ENCODE results near the gene ZNF526.

The ZNF526 gene

GRCh38 chr19:42208612-42209011 lies 11.5 kb upstream of the ZNF526 start:
- no peak overlapping the region for H3K27ac ChIP-seq (ENCODE audit: low read depth, low read length, poor library complexity, severe bottlenecking)
- H3K9me2 ChIP-seq (ENCODE audit: low read depth, low read length) = no peaks in the 10 kb centered on the region
- no peaks in the 10 kb centered on the region for H3F3A ChIP-seq (ENCODE audit: insufficient read depth, low read length)
- no peak overlapping the region for H3K4me3 ChIP-seq (ENCODE audit: low read depth, low read length, poor library complexity, severe bottlenecking)
- H2AFZ ChIP-seq (ENCODE audit: low read length) = no peak overlapping the region
- peaks cover 11% of the 10 kb centered on the region for H3K79me2 ChIP-seq (ENCODE audit: insufficient read depth, low read length)
- H3K9ac ChIP-seq (ENCODE audit: low read length) = no peak overlapping the region
- no peaks in the 10 kb centered on the region for H3K4me1 ChIP-seq (ENCODE audit: insufficient read depth, low read length, severe bottlenecking)
- no peaks in the 10 kb centered on the region for H4K20me1 ChIP-seq (ENCODE audit: insufficient read depth, low read length)
- no peaks in the 10 kb centered on the region for H3K9me3 ChIP-seq (ENCODE audit: low read length)
- no peak overlapping the region for H3K4me2 ChIP-seq (ENCODE audit: low read length)
- no peak for TF ChIP-seq EZH2 (IDR thresholded peaks at IDR 0.05; ENCODE audit: borderline replicate concordance, low read length)
- TF ChIP-seq, protein P1, sequence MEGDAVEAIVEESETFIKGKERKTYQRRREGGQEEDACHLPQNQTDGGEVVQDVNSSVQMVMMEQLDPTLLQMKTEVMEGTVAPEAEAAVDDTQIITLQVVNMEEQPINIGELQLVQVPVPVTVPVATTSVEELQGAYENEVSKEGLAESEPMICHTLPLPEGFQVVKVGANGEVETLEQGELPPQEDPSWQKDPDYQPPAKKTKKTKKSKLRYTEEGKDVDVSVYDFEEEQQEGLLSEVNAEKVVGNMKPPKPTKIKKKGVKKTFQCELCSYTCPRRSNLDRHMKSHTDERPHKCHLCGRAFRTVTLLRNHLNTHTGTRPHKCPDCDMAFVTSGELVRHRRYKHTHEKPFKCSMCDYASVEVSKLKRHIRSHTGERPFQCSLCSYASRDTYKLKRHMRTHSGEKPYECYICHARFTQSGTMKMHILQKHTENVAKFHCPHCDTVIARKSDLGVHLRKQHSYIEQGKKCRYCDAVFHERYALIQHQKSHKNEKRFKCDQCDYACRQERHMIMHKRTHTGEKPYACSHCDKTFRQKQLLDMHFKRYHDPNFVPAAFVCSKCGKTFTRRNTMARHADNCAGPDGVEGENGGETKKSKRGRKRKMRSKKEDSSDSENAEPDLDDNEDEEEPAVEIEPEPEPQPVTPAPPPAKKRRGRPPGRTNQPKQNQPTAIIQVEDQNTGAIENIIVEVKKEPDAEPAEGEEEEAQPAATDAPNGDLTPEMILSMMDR (IDR thresholded peaks at IDR 0.05; ENCODE audit: low read length) = no peak
- H3K27me3 ChIP-seq (ENCODE audit: insufficient read depth, low read length) = no peaks in the 10 kb centered on the region
- H3K36me3 ChIP-seq (ENCODE audit: insufficient read depth, low read length) = peaks cover 82% of the 10 kb centered on the region

GRCh38 chr19:42212886-42213285 lies 7.2 kb upstream of the ZNF526 start:
- no peak for TF ChIP-seq EZH2 (IDR thresholded peaks at IDR 0.05; ENCODE audit: borderline replicate concordance, low read length)
- TF ChIP-seq, protein P1 (IDR thresholded peaks at IDR 0.05; ENCODE audit: low read length) = no peak
- H2AFZ ChIP-seq (ENCODE audit: low read length) = no peak overlapping the region

GRCh38 chr19:42214810-42215485 lies 5.2 kb upstream of the ZNF526 start:
- no peak overlapping the region for H3K4me2 ChIP-seq (ENCODE audit: low read length)
- H2AFZ ChIP-seq (ENCODE audit: low read length) = no peak overlapping the region
- H3F3A ChIP-seq (ENCODE audit: insufficient read depth, low read length) = no peaks in the 10 kb centered on the region
- H3K4me1 ChIP-seq (ENCODE audit: insufficient read depth, low read length, severe bottlenecking) = peaks cover 35% of the 10 kb centered on the region
- H3K27ac ChIP-seq (ENCODE audit: low read depth, low read length, poor library complexity, severe bottlenecking) = no peak overlapping the region
- H3K36me3 ChIP-seq (ENCODE audit: insufficient read depth, low read length) = peaks cover 43% of the 10 kb centered on the region
- TF ChIP-seq, protein P1 (IDR thresholded peaks at IDR 0.05; ENCODE audit: low read length) = no peak
- no peak for TF ChIP-seq EZH2 (IDR thresholded peaks at IDR 0.05; ENCODE audit: borderline replicate concordance, low read length)
- no peak overlapping the region for H3K4me3 ChIP-seq (ENCODE audit: low read depth, low read length, poor library complexity, severe bottlenecking)
- no peaks in the 10 kb centered on the region for H4K20me1 ChIP-seq (ENCODE audit: insufficient read depth, low read length)
- H3K9me2 ChIP-seq (ENCODE audit: low read depth, low read length) = no peaks in the 10 kb centered on the region
- H3K9me3 ChIP-seq (ENCODE audit: low read length) = no peaks in the 10 kb centered on the region
- peaks cover 34% of the 10 kb centered on the region for H3K79me2 ChIP-seq (ENCODE audit: insufficient read depth, low read length)
- no peak overlapping the region; the same call in 1 of the 2 replicates for H3K9ac ChIP-seq (ENCODE audit: low read length)
- no peaks in the 10 kb centered on the region for H3K27me3 ChIP-seq (ENCODE audit: insufficient read depth, low read length)

More at GRCh38 chr19:42212886-42213285, 7.2 kb upstream of the ZNF526 start:
- Histone ChIP-seq H3K9ac (ENCODE audit: low read length) (no peak overlapping the region), H3K4me3 (ENCODE audit: low read depth, low read length, poor library complexity, severe bottlenecking) (no peak overlapping the region), H3K27me3 (ENCODE audit: insufficient read depth, low read length) (no peaks in the 10 kb centered on the region), H4K20me1 (ENCODE audit: insufficient read depth, low read length) (no peaks in the 10 kb centered on the region), H3K4me1 (ENCODE audit: insufficient read depth, low read length, severe bottlenecking) (peaks cover 19% of the 10 kb centered on the region), H3K4me2 (ENCODE audit: low read length) (no peak overlapping the region), H3K36me3 (ENCODE audit: insufficient read depth, low read length) (peaks cover 63% of the 10 kb centered on the region), H3K9me3 (ENCODE audit: low read length) (no peaks in the 10 kb centered on the region), H3K9me2 (ENCODE audit: low read depth, low read length) (no peaks in the 10 kb centered on the region), H3K27ac (ENCODE audit: low read depth, low read length, poor library complexity, severe bottlenecking) (no peak overlapping the region), H3K79me2 (ENCODE audit: insufficient read depth, low read length) (peaks cover 34% of the 10 kb centered on the region), H3F3A (ENCODE audit: insufficient read depth, low read length) (no peaks in the 10 kb centered on the region)
